Measurements from ENCODE around the gene DHRS4.
"Not testable (repeated sequence)": the region's sequence is repeated elsewhere in the genome, so short reads cannot be mapped to it uniquely, and the experiment has no call there.

The DHRS4 gene

DNA sequence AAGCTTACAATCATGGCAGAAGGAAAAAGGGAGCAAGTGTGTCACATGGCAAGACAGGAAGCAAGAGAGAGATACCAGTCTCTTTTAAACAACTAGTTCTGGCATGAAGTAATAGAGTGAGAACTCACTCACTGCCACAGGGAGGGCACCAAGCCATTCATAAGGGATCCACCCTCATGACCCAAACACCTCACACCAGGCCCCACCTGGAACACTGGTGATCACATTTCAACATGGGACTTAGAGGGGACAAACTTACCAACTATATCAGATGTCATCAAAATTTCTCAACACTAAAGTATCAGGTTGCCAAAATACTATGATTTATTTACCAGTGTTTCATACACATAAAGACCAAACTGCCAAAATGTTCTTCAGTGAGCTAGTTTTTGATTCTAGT, 7.3 kb downstream of the DHRS4 start:
- H3K27ac ChIP-seq (ENCODE audit: low read depth, low read length, poor library complexity, severe bottlenecking); H2AFZ ChIP-seq (ENCODE audit: low read length); H3K4me1 ChIP-seq (ENCODE audit: insufficient read depth, low read length, severe bottlenecking); H3K9me3 ChIP-seq (ENCODE audit: low read length); H3K27me3 ChIP-seq (ENCODE audit: insufficient read depth, low read length); H3K36me3 ChIP-seq (ENCODE audit: insufficient read depth, low read length); H3F3A ChIP-seq (ENCODE audit: insufficient read depth, low read length); H3K4me3 ChIP-seq (ENCODE audit: low read depth, low read length, poor library complexity, severe bottlenecking); H3K79me2 ChIP-seq (ENCODE audit: insufficient read depth, low read length); H3K9me2 ChIP-seq (ENCODE audit: low read depth, low read length); H4K20me1 ChIP-seq (ENCODE audit: insufficient read depth, low read length); H3K4me2 ChIP-seq (ENCODE audit: low read length); H3K9ac ChIP-seq (ENCODE audit: low read length): not testable (repeated sequence)

DNA sequence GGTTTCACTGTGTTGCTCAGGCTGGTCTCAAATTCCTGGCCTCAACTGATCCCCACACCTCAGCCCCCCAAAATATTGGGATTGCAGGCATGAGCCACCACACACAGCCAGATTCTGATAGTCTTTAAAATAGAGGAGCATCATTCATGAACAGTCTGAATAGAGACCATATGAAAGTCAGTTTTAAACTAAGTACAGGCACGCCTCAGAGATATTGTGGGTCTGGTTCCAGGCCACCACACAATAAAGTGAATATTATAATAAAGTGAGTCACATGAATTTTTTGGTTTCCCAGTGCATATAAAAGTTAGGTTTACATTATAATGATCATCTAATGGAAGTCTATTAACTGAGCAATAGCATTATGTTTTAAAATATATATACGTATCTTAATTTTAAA, 8.1 kb downstream of the DHRS4 start:
- H3K4me2 ChIP-seq (ENCODE audit: low read length); H3K4me3 ChIP-seq (ENCODE audit: low read depth, low read length, poor library complexity, severe bottlenecking); H4K20me1 ChIP-seq (ENCODE audit: insufficient read depth, low read length); H3K36me3 ChIP-seq (ENCODE audit: insufficient read depth, low read length); H3K79me2 ChIP-seq (ENCODE audit: insufficient read depth, low read length); H3K9me2 ChIP-seq (ENCODE audit: low read depth, low read length); H2AFZ ChIP-seq (ENCODE audit: low read length); H3F3A ChIP-seq (ENCODE audit: insufficient read depth, low read length); H3K27me3 ChIP-seq (ENCODE audit: insufficient read depth, low read length); H3K9me3 ChIP-seq (ENCODE audit: low read length); H3K4me1 ChIP-seq (ENCODE audit: insufficient read depth, low read length, severe bottlenecking); H3K9ac ChIP-seq (ENCODE audit: low read length); H3K27ac ChIP-seq (ENCODE audit: low read depth, low read length, poor library complexity, severe bottlenecking): not testable (repeated sequence)

- Histone ChIP-seq H3K9ac (ENCODE audit: low read length) (peak overlapping the region; percentile 80; the same call in 1 of the 2 replicates), H3K4me3 (ENCODE audit: low read depth, low read length, poor library complexity, severe bottlenecking) (peak overlapping the region; percentile 68)
- not testable (repeated sequence) for H2AFZ ChIP-seq (ENCODE audit: low read length)
Observed at GRCh38 chr14:23969130-23969480, 15.5 kb downstream of the DHRS4 start.

DNA sequence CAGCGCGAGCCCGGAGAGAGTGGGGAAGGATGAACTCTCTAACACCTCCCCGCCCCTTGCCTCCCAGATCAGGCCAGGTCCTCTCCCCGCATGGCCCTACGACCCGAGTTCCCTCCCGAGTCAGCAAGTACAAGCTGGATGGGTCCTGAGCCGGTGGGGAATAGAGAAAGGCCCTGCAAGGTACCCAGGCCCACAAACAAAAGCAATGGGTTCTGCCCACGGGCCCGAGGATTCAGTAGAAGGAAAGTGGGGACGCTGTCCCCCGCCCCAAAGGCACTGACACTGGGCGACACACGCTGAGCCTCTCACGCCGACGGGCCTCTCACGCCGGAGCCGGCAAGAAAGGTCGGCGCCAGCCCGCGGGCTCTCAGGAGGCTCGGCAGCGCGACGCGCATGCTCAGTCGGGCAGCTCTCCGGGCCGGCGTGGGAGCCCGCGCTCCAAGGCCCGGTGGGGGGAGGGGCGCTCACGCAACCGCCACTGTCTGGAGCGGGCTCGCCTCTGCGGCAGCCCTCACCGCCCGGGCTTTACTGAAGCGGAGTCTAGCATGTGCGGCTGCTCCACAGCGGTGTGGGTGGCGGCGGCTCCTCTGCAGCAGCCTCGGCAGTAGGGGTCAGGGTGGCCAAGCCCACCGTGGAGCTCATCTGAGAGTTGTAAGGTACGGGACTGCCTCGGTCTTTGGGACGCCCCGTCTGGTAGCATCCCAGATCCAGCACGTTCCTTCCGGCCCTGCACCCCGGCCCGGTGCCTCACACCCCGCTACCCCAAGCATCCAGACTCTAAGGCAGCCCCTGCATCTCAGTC, 16.1 kb downstream of the DHRS4 start:
- peak overlapping the region; percentile 80 for H3K9ac ChIP-seq (ENCODE audit: low read length)
- H3K4me3 ChIP-seq (ENCODE audit: low read depth, low read length, poor library complexity, severe bottlenecking), result peak overlapping the region; percentile 68
- H3K4me1 ChIP-seq (ENCODE audit: insufficient read depth, low read length, severe bottlenecking); H3K36me3 ChIP-seq (ENCODE audit: insufficient read depth, low read length); H2AFZ ChIP-seq (ENCODE audit: low read length); H3K27me3 ChIP-seq (ENCODE audit: insufficient read depth, low read length); H3K9me2 ChIP-seq (ENCODE audit: low read depth, low read length); H3F3A ChIP-seq (ENCODE audit: insufficient read depth, low read length); H3K27ac ChIP-seq (ENCODE audit: low read depth, low read length, poor library complexity, severe bottlenecking); H4K20me1 ChIP-seq (ENCODE audit: insufficient read depth, low read length); H3K79me2 ChIP-seq (ENCODE audit: insufficient read depth, low read length); H3K9me3 ChIP-seq (ENCODE audit: low read length): not testable (repeated sequence)
- peak overlapping the region; percentile 86 for H3K4me2 ChIP-seq (ENCODE audit: low read length)

More at GRCh38 chr14:23969130-23969480, 15.5 kb downstream of the DHRS4 start:
- H4K20me1 ChIP-seq (ENCODE audit: insufficient read depth, low read length); H3K36me3 ChIP-seq (ENCODE audit: insufficient read depth, low read length); H3F3A ChIP-seq (ENCODE audit: insufficient read depth, low read length); H3K27ac ChIP-seq (ENCODE audit: low read depth, low read length, poor library complexity, severe bottlenecking); H3K79me2 ChIP-seq (ENCODE audit: insufficient read depth, low read length); H3K27me3 ChIP-seq (ENCODE audit: insufficient read depth, low read length); H3K9me2 ChIP-seq (ENCODE audit: low read depth, low read length); H3K9me3 ChIP-seq (ENCODE audit: low read length); H3K4me2 ChIP-seq (ENCODE audit: low read length); H3K4me1 ChIP-seq (ENCODE audit: insufficient read depth, low read length, severe bottlenecking): not testable (repeated sequence)

- H3K4me1 ChIP-seq (ENCODE audit: insufficient read depth, low read length, severe bottlenecking); H3K9me2 ChIP-seq (ENCODE audit: low read depth, low read length); H3K36me3 ChIP-seq (ENCODE audit: insufficient read depth, low read length); H3F3A ChIP-seq (ENCODE audit: insufficient read depth, low read length); H4K20me1 ChIP-seq (ENCODE audit: insufficient read depth, low read length); H3K27ac ChIP-seq (ENCODE audit: low read depth, low read length, poor library complexity, severe bottlenecking); H3K27me3 ChIP-seq (ENCODE audit: insufficient read depth, low read length); H3K9me3 ChIP-seq (ENCODE audit: low read length); H2AFZ ChIP-seq (ENCODE audit: low read length); H3K79me2 ChIP-seq (ENCODE audit: insufficient read depth, low read length): not testable (repeated sequence)
- Histone ChIP-seq H3K9ac (ENCODE audit: low read length) (peak overlapping the region; percentile 80; the same call in 1 of the 2 replicates), H3K4me3 (ENCODE audit: low read depth, low read length, poor library complexity, severe bottlenecking) (peak overlapping the region; percentile 68), H3K4me2 (ENCODE audit: low read length) (peak overlapping the region; percentile 86)
Observed at GRCh38 chr14:23970283-23970659, 16.7 kb downstream of the DHRS4 start.

DNA sequence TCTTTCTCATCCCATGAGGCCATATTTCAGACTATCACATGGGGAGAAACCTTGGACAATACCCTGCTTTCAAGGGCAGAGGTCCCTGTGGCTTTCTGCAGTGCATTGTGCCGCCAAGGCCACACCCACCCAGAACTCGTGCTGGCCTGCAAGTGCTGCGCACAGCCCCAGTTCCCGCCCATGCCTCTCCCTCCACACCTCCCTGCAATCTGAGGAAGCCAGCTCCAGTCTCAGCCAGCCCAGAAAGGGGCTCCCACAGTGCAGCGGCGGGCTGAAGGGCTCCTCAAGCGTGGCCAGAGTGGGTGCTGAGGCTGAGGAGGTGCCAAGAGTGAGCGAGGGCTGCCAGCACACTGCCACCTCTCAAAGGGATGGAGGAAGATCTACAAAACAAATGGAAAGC, 19.6 kb downstream of the DHRS4 start:
- not testable (repeated sequence) for H3K36me3 ChIP-seq (ENCODE audit: insufficient read depth, low read length); H3F3A ChIP-seq (ENCODE audit: insufficient read depth, low read length); H3K27me3 ChIP-seq (ENCODE audit: insufficient read depth, low read length); H2AFZ ChIP-seq (ENCODE audit: low read length); H3K4me3 ChIP-seq (ENCODE audit: low read depth, low read length, poor library complexity, severe bottlenecking); H3K9ac ChIP-seq (ENCODE audit: low read length); H3K27ac ChIP-seq (ENCODE audit: low read depth, low read length, poor library complexity, severe bottlenecking); H3K4me2 ChIP-seq (ENCODE audit: low read length); H4K20me1 ChIP-seq (ENCODE audit: insufficient read depth, low read length); H3K79me2 ChIP-seq (ENCODE audit: insufficient read depth, low read length); H3K9me2 ChIP-seq (ENCODE audit: low read depth, low read length); H3K9me3 ChIP-seq (ENCODE audit: low read length); H3K4me1 ChIP-seq (ENCODE audit: insufficient read depth, low read length, severe bottlenecking)

DNA sequence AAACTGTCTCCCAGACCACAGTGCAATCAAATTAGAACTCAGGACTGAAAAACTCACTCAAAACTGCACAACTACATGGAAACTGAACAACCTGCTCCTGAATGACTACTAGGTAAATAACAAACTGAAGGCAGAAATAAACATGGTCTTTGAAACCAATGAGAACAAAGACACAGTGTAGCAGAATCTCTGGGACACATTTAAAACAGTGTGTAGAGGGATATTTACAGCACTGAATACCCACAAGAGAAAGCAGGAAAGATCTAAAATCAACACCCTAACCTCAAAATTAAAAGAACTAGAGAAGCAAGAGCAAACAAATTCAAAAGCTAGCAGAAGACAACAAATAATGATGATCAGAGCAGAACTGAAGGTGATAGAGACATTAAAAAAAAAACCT, 20.5 kb downstream of the DHRS4 start:
- H2AFZ ChIP-seq (ENCODE audit: low read length); H3K9ac ChIP-seq (ENCODE audit: low read length); H3K36me3 ChIP-seq (ENCODE audit: insufficient read depth, low read length); H3K27me3 ChIP-seq (ENCODE audit: insufficient read depth, low read length); H3F3A ChIP-seq (ENCODE audit: insufficient read depth, low read length); H3K4me1 ChIP-seq (ENCODE audit: insufficient read depth, low read length, severe bottlenecking); H4K20me1 ChIP-seq (ENCODE audit: insufficient read depth, low read length); H3K27ac ChIP-seq (ENCODE audit: low read depth, low read length, poor library complexity, severe bottlenecking); H3K4me2 ChIP-seq (ENCODE audit: low read length); H3K9me2 ChIP-seq (ENCODE audit: low read depth, low read length); H3K4me3 ChIP-seq (ENCODE audit: low read depth, low read length, poor library complexity, severe bottlenecking); H3K9me3 ChIP-seq (ENCODE audit: low read length); H3K79me2 ChIP-seq (ENCODE audit: insufficient read depth, low read length): not testable (repeated sequence)

- H3K4me3 ChIP-seq (ENCODE audit: low read depth, low read length, poor library complexity, severe bottlenecking); H3K27me3 ChIP-seq (ENCODE audit: insufficient read depth, low read length); H2AFZ ChIP-seq (ENCODE audit: low read length); H3F3A ChIP-seq (ENCODE audit: insufficient read depth, low read length); H4K20me1 ChIP-seq (ENCODE audit: insufficient read depth, low read length); H3K9me2 ChIP-seq (ENCODE audit: low read depth, low read length); H3K4me2 ChIP-seq (ENCODE audit: low read length); H3K4me1 ChIP-seq (ENCODE audit: insufficient read depth, low read length, severe bottlenecking); H3K79me2 ChIP-seq (ENCODE audit: insufficient read depth, low read length); H3K27ac ChIP-seq (ENCODE audit: low read depth, low read length, poor library complexity, severe bottlenecking); H3K36me3 ChIP-seq (ENCODE audit: insufficient read depth, low read length); H3K9me3 ChIP-seq (ENCODE audit: low read length); H3K9ac ChIP-seq (ENCODE audit: low read length): not testable (repeated sequence)
Observed at GRCh38 chr14:23977208-23977607, 23.6 kb downstream of the DHRS4 start.
